B cell (primary cell): Measurements from ENCODE around the gene KIAA1217. TPM values are rescaled to one million over a fixed set of nuclear protein-coding genes. Genes with fewer than 3 reads are reported as not detected.

Experiments used
- ATAC-seq: fragments of 200-7000 bp; cut with Tn5 transposase; one replicate; pipeline ENCODE4 v1.10.0; 2021; ENCODE audit warnings: low read depth, mild to moderate bottlenecking, moderate number of reproducible peaks, moderate library complexity
- CTCF ChIA-PET: fragments of 350-600 bp; sonication (Branson Sonifier 250); formaldehyde crosslinking; loops from one replicate; lab custom pipeline; 2021; ENCODE audit warnings: antibody characterized with exemption, inconsistent platforms; lab: Charles Lee
- POLR2A ChIA-PET: fragments of 350-600 bp; sonication (Branson Sonifier 250); formaldehyde crosslinking; loops from one replicate; lab custom pipeline; 2021; ENCODE audit warnings: antibody characterized with exemption; lab: Charles Lee
- DNase-seq: peaks from one replicate; pipeline ENCODE4 v3.0.0; 2013
- H2AFZ ChIP-seq: 2 replicates; pipeline ENCODE4 v1.6.1; 2012; ENCODE audit warnings: mild to moderate bottlenecking, low read depth, low read length; ENCODE audit not compliant: insufficient read depth, poor library complexity, severe bottlenecking
- H3K27ac ChIP-seq, 2 donors: 1 replicate in 1 of 2; 2 replicates in 1 of 2; pipeline ENCODE4 v1.5.1; 2012 to 2013; ENCODE audit warnings: low read length in 2 of 2, mild to moderate bottlenecking in 2 of 2, moderate library complexity in 1 of 2
- H3K27me3 ChIP-seq, 4 experiments: fragments of 200-600 bp in 1 of 4; sonication (generic) in 1 of 4; replicated peaks in 1 of 4; 1 replicate in 2 of 4; 2 replicates in 2 of 4; pipeline versions ENCODE4 v1.6.1 to v1.7.0; 2013 to 2016; ENCODE audit warnings: low read length in 3 of 4, mild to moderate bottlenecking in 2 of 4, mixed read lengths in 1 of 4, moderate library complexity in 1 of 4; ENCODE audit not compliant: insufficient read depth in 4 of 4, control insufficient read depth in 3 of 4; ENCODE audit errors: control extremely low read depth in 1 of 4
- H3K36me3 ChIP-seq, 2 experiments: replicated peaks in 1 of 2; 1 replicate in 1 of 2; 2 replicates in 1 of 2; pipeline versions ENCODE4 v1.6.1 to v1.7.1; 2013; ENCODE audit warnings: low read length in 1 of 2; ENCODE audit not compliant: insufficient read depth in 2 of 2, control insufficient read depth in 1 of 2; ENCODE audit errors: control extremely low read depth in 1 of 2, extremely low read depth in 1 of 2
- H3K4me1 ChIP-seq, 2 donors: fragments of 200-600 bp in 1 of 2; sonication (generic) in 1 of 2; 1 replicate in 1 of 2; 2 replicates in 1 of 2; pipeline versions ENCODE4 v1.5.1 to v1.6.1; 2013 to 2017; ENCODE audit warnings: low read length in 2 of 2; ENCODE audit not compliant: control insufficient read depth in 2 of 2, insufficient read depth in 2 of 2
- H3K4me2 ChIP-seq: replicated peaks from 2 replicates; pipeline ENCODE3; 2012; ENCODE audit warnings: mild to moderate bottlenecking, low read depth, low read length; ENCODE audit not compliant: poor library complexity, severe bottlenecking
- H3K4me3 ChIP-seq, 5 experiments: fragments of 200-600 bp in 1 of 5; sonication (generic) in 1 of 5; 1 replicate in 3 of 5; 2 replicates in 2 of 5; pipeline versions ENCODE4 v1.5.1 to v1.7.0; 2011 to 2016; ENCODE audit warnings: low read length in 4 of 5, mild to moderate bottlenecking in 4 of 5, low read depth in 2 of 5, control low read depth in 1 of 5, moderate library complexity in 1 of 5; ENCODE audit not compliant: insufficient read depth in 1 of 5; ENCODE audit errors: control extremely low read depth in 1 of 5, extremely low read depth in 1 of 5
- H3K79me2 ChIP-seq: fragments of 200-600 bp; sonication (generic); one replicate; pipeline ENCODE4 v1.6.0; 2016; ENCODE audit warnings: low read length; ENCODE audit not compliant: control insufficient read depth, insufficient read depth
- H3K9ac ChIP-seq: fragments of 200-600 bp; sonication (generic); 2 replicates; pipeline ENCODE4 v1.6.1; 2017; ENCODE audit warnings: mild to moderate bottlenecking, low read length, moderate library complexity
- H3K9me3 ChIP-seq, 3 donors: one replicate each; pipeline versions ENCODE4 v1.6.1 to v1.7.1; 2013; ENCODE audit warnings: low read length in 2 of 3; ENCODE audit not compliant: control insufficient read depth in 2 of 3, insufficient read depth in 1 of 3; ENCODE audit errors: control extremely low read depth in 1 of 3
- H4K20me1 ChIP-seq: 2 replicates; pipeline ENCODE4 v1.6.0; 2012; ENCODE audit warnings: mild to moderate bottlenecking, low read length; ENCODE audit not compliant: insufficient read depth, control insufficient read depth, poor library complexity, severe bottlenecking
- H3K27ac Mint-ChIP-seq: one replicate; pipeline ENCODE4 v1.8.0; 2021; ENCODE audit warnings: mixed read lengths
- H3K27me3 Mint-ChIP-seq: one replicate; pipeline ENCODE4 v1.8.0; 2021; ENCODE audit warnings: mixed read lengths
- H3K4me1 Mint-ChIP-seq: one replicate; pipeline ENCODE4 v1.8.0; 2021; ENCODE audit warnings: mixed read lengths
- H3K4me3 Mint-ChIP-seq: one replicate; pipeline ENCODE4 v1.8.0; 2021; ENCODE audit warnings: mixed read lengths
- H3K9me3 Mint-ChIP-seq: one replicate; pipeline ENCODE4 v1.8.0; 2022; ENCODE audit warnings: mixed read lengths; ENCODE audit not compliant: insufficient read depth
- EZH2 ChIP-seq: IDR thresholded peaks from 2 replicates; pipeline ENCODE4 v1.6.1; 2012; ENCODE audit warnings: borderline replicate concordance, low read depth, mild to moderate bottlenecking, moderate library complexity, low read length; ENCODE audit not compliant: insufficient read depth, poor library complexity, severe bottlenecking
- WGBS: methylation state at CpG from one replicate; pipeline ENCODE4 v1.1.5; 2013; ENCODE audit warnings: missing lambda C conversion rate; ENCODE audit not compliant: insufficient coverage; 5-methylcytosine and 5-hydroxymethylcytosine counted together
- intact Hi-C: fragments of 100-400 bp; cut with micrococcal nuclease; formaldehyde crosslinking; loops from one replicate; pipeline ENCODE4 v1.10.0; 2022
- polyA plus RNA-seq: library from polyadenylated mRNA; depleted of rRNA; stranded (reverse); fragments of >200 nt; gene quantifications from 2 replicates; pipeline ENCODE4 v1.2.3, GENCODE V29; 2012
- total RNA-seq, 2 donors: library from RNA; stranded (reverse); fragments of 120-200 nt in 1 of 2; gene quantifications; 1 replicate in 1 of 2; 2 replicates in 1 of 2; pipeline versions ENCODE4 v1.2.3 to v1.2.4, GENCODE V29; 2013 to 2022
- TF ChIP-seq, protein P1 (sequence below): fragments of 200-600 bp; IDR thresholded peaks from one replicate; pipeline ENCODE4 v1.8.0; 2022; ENCODE audit warnings: antibody characterized with exemption, mild to moderate bottlenecking

Gene KIAA1217
- total and polyA plus RNA-seq, 2 donors (not counting 1 experiment from before 2014, with no cell fraction given) = 0.67 TPM; not detected in 1

DNA sequence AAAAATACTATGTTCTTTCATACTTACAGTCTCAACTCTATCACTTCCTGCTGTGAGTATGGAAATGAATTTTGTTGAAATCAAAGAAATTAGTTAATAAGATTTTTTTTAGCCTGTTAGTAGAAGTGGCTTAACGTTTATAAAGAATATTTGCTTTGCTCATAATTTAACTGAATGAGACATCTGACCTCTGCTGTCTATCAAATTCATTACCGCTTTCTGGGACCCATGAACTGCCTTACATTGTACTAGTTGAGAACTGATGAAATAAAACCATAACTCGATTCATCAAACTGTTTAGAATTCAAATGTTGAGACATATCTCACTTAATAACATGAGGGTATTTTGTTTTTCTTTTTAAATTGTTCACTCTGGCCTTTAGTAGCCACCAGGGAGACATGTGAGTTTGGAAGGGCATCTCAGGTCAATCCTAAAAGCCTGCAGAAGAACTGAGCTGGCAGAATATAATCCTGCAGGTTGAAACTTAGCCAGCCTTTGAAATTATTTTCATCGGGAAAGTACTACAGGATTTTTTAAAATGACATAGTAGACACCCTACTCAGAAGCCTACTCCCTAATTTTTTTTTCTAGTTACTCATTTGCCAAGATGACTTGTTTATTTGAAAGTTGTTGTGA, 78.7 kb downstream of the KIAA1217 start:
- Histone ChIP-seq H3K27ac (no peak overlapping the region), H2AFZ (no peak overlapping the region), H3K9ac (no peak overlapping the region), H3K27me3 (no peaks in the 10 kb centered on the region), H3K79me2 (no peaks in the 10 kb centered on the region), H4K20me1 (no peaks in the 10 kb centered on the region), H3K36me3 (no peaks in the 10 kb centered on the region), H3K4me1 (no peaks in the 10 kb centered on the region), H3K9me3 (peaks cover 0 to 10% (median 0%) of the 10 kb centered on the region in 3 donors), H3K4me3 (no peak overlapping the region), H3K4me2 (no peak overlapping the region)
- Mint-ChIP-seq H3K4me3 (no peak overlapping the region), H3K9me3 (peaks cover 2% of the 10 kb centered on the region), H3K4me1 (no peaks in the 10 kb centered on the region), H3K27ac (no peak overlapping the region), H3K27me3 (no peaks in the 10 kb centered on the region)
- intact Hi-C loops = no loop called here
- ATAC-seq = no peak
- POLR2A ChIA-PET = no interaction called here
- no CpG with 5 or more reads among the region's 4 CpGs for WGBS
- CTCF ChIA-PET = no interaction called here
- TF ChIP-seq, protein P1, sequence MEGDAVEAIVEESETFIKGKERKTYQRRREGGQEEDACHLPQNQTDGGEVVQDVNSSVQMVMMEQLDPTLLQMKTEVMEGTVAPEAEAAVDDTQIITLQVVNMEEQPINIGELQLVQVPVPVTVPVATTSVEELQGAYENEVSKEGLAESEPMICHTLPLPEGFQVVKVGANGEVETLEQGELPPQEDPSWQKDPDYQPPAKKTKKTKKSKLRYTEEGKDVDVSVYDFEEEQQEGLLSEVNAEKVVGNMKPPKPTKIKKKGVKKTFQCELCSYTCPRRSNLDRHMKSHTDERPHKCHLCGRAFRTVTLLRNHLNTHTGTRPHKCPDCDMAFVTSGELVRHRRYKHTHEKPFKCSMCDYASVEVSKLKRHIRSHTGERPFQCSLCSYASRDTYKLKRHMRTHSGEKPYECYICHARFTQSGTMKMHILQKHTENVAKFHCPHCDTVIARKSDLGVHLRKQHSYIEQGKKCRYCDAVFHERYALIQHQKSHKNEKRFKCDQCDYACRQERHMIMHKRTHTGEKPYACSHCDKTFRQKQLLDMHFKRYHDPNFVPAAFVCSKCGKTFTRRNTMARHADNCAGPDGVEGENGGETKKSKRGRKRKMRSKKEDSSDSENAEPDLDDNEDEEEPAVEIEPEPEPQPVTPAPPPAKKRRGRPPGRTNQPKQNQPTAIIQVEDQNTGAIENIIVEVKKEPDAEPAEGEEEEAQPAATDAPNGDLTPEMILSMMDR = no peak
- TF ChIP-seq EZH2 = no peak
- no peak for DNase-seq

- no peak overlapping the region for H3K4me3 ChIP-seq
- ATAC-seq = no peak
- H3K9me3 ChIP-seq = peaks cover 0 to 13% (median 0%) of the 10 kb centered on the region in 3 donors
- no peak overlapping the region for H3K4me2 ChIP-seq
- Mint-ChIP-seq H3K4me1 (no peaks in the 10 kb centered on the region), H3K4me3 (no peak overlapping the region), H3K27me3 (no peaks in the 10 kb centered on the region), H3K9me3 (peaks cover 2% of the 10 kb centered on the region), H3K27ac (no peak overlapping the region)
- no peak for TF ChIP-seq EZH2
- TF ChIP-seq, protein P1 = no peak
- ChIA-PET POLR2A (no interaction called here), CTCF (no interaction called here)
- 83% methylated on average over 1 of the region's 1 CpG for WGBS
- no peaks in the 10 kb centered on the region for H4K20me1 ChIP-seq
- H3K4me1 ChIP-seq = no peaks in the 10 kb centered on the region
- H3K9ac ChIP-seq = no peak overlapping the region
- no peaks in the 10 kb centered on the region for H3K36me3 ChIP-seq
- no peak overlapping the region for H3K27ac ChIP-seq
- DNase-seq = no peak
- no peak overlapping the region for H2AFZ ChIP-seq
- H3K27me3 ChIP-seq = no peaks in the 10 kb centered on the region
- no peaks in the 10 kb centered on the region for H3K79me2 ChIP-seq
- intact Hi-C loops = no loop called here
Measured at GRCh38 chr10:24288581-24288980, 79.6 kb downstream of the KIAA1217 start.
